ENCODE data around the gene ANO9.

Gene ANO9

GRCh38 chr11:484616-485015 is 42.8 kb upstream of the ANO9 start:
- H3K9me3 ChIP-seq (ENCODE audit: control insufficient read depth, insufficient read depth, low read length) = no peaks in the 10 kb centered on the region
- H3K27ac ChIP-seq (ENCODE audit: low read depth, low read length) = no peak overlapping the region
- H3K4me3 ChIP-seq (ENCODE audit: low read depth, low read length) = no peak overlapping the region
- H3K36me3 ChIP-seq (ENCODE audit: control insufficient read depth, insufficient read depth, low read length) = peaks cover 4% of the 10 kb centered on the region
- no peaks in the 10 kb centered on the region for H3K4me1 ChIP-seq (ENCODE audit: control insufficient read depth, insufficient read depth, low read length)
- H3K27me3 ChIP-seq (ENCODE audit: control insufficient read depth, insufficient read depth, low read length) = no peaks in the 10 kb centered on the region
- no peak overlapping the region for H3K9ac ChIP-seq (ENCODE audit: low read depth, low read length)

- H3K9me3 ChIP-seq (ENCODE audit: control insufficient read depth, insufficient read depth, low read length) = no peaks in the 10 kb centered on the region
- no peak overlapping the region for H3K9ac ChIP-seq (ENCODE audit: low read depth, low read length)
These were observed 37.5 kb upstream of the ANO9 start for GRCh38 chr11:479311-479710.

GRCh38 chr11:477052-477715 is 35.4 kb upstream of the ANO9 start:
- Histone ChIP-seq H3K9me3 (ENCODE audit: control insufficient read depth, insufficient read depth, low read length) (no peaks in the 10 kb centered on the region), H3K4me1 (ENCODE audit: control insufficient read depth, insufficient read depth, low read length) (peaks cover 4% of the 10 kb centered on the region; the same call in 1 of the 2 replicates), H3K36me3 (ENCODE audit: control insufficient read depth, insufficient read depth, low read length) (peaks cover 11% of the 10 kb centered on the region; the same call in 1 of the 2 replicates), H3K27me3 (ENCODE audit: control insufficient read depth, insufficient read depth, low read length) (no peaks in the 10 kb centered on the region), H3K9ac (ENCODE audit: low read depth, low read length) (no peak overlapping the region), H3K27ac (ENCODE audit: low read depth, low read length) (no peak overlapping the region), H3K4me3 (ENCODE audit: low read depth, low read length) (no peak overlapping the region)

More at GRCh38 chr11:479311-479710, 37.5 kb upstream of the ANO9 start:
- Histone ChIP-seq H3K4me1 (ENCODE audit: control insufficient read depth, insufficient read depth, low read length) (peaks cover 4% of the 10 kb centered on the region; the same call in 1 of the 2 replicates), H3K27ac (ENCODE audit: low read depth, low read length) (no peak overlapping the region), H3K27me3 (ENCODE audit: control insufficient read depth, insufficient read depth, low read length) (no peaks in the 10 kb centered on the region), H3K4me3 (ENCODE audit: low read depth, low read length) (no peak overlapping the region), H3K36me3 (ENCODE audit: control insufficient read depth, insufficient read depth, low read length) (peaks cover 11% of the 10 kb centered on the region; the same call in 1 of the 2 replicates)

- no peaks in the 10 kb centered on the region for H3K9me3 ChIP-seq (ENCODE audit: control insufficient read depth, insufficient read depth, low read length)
These were observed 34.6 kb upstream of the ANO9 start for GRCh38 chr11:476416-476815.

GRCh38 chr11:475941-476340 is 34.1 kb upstream of the ANO9 start:
- H3K9me3 ChIP-seq (ENCODE audit: control insufficient read depth, insufficient read depth, low read length) = no peaks in the 10 kb centered on the region
- H3K4me1 ChIP-seq (ENCODE audit: control insufficient read depth, insufficient read depth, low read length) = peaks cover 4% of the 10 kb centered on the region; the same call in 1 of the 2 replicates
- H3K36me3 ChIP-seq (ENCODE audit: control insufficient read depth, insufficient read depth, low read length) = peaks cover 11% of the 10 kb centered on the region; the same call in 1 of the 2 replicates
- H3K9ac ChIP-seq (ENCODE audit: low read depth, low read length) = no peak overlapping the region
- H3K4me3 ChIP-seq (ENCODE audit: low read depth, low read length) = no peak overlapping the region
- no peaks in the 10 kb centered on the region for H3K27me3 ChIP-seq (ENCODE audit: control insufficient read depth, insufficient read depth, low read length)
- no peak overlapping the region for H3K27ac ChIP-seq (ENCODE audit: low read depth, low read length)

More at GRCh38 chr11:476416-476815, 34.6 kb upstream of the ANO9 start:
- Histone ChIP-seq H3K36me3 (ENCODE audit: control insufficient read depth, insufficient read depth, low read length) (peaks cover 11% of the 10 kb centered on the region; the same call in 1 of the 2 replicates), H3K4me3 (ENCODE audit: low read depth, low read length) (no peak overlapping the region), H3K27me3 (ENCODE audit: control insufficient read depth, insufficient read depth, low read length) (no peaks in the 10 kb centered on the region), H3K27ac (ENCODE audit: low read depth, low read length) (no peak overlapping the region), H3K9ac (ENCODE audit: low read depth, low read length) (no peak overlapping the region), H3K4me1 (ENCODE audit: control insufficient read depth, insufficient read depth, low read length) (peaks cover 4% of the 10 kb centered on the region; the same call in 1 of the 2 replicates)

- no peak overlapping the region for H3K9ac ChIP-seq (ENCODE audit: low read depth, low read length)
- H3K27me3 ChIP-seq (ENCODE audit: control insufficient read depth, insufficient read depth, low read length) = no peaks in the 10 kb centered on the region
- peaks cover 5% of the 10 kb centered on the region for H3K4me1 ChIP-seq (ENCODE audit: control insufficient read depth, insufficient read depth, low read length)
- H3K4me3 ChIP-seq (ENCODE audit: low read depth, low read length) = no peak overlapping the region
- H3K27ac ChIP-seq (ENCODE audit: low read depth, low read length) = no peak overlapping the region
- no peaks in the 10 kb centered on the region for H3K9me3 ChIP-seq (ENCODE audit: control insufficient read depth, insufficient read depth, low read length)
- H3K36me3 ChIP-seq (ENCODE audit: control insufficient read depth, insufficient read depth, low read length) = peaks cover 11% of the 10 kb centered on the region; the same call in 1 of the 2 replicates
These were observed 33.2 kb upstream of the ANO9 start for GRCh38 chr11:474914-475506.

- no peaks in the 10 kb centered on the region for H3K27me3 ChIP-seq (ENCODE audit: control insufficient read depth, insufficient read depth, low read length)
- H3K4me1 ChIP-seq (ENCODE audit: control insufficient read depth, insufficient read depth, low read length) = peaks cover 9% of the 10 kb centered on the region
- peaks cover 9% of the 10 kb centered on the region; the same call in 1 of the 2 replicates for H3K36me3 ChIP-seq (ENCODE audit: control insufficient read depth, insufficient read depth, low read length)
- no peaks in the 10 kb centered on the region for H3K9me3 ChIP-seq (ENCODE audit: control insufficient read depth, insufficient read depth, low read length)
- H3K4me3 ChIP-seq (ENCODE audit: low read depth, low read length) = no peak overlapping the region
- H3K27ac ChIP-seq (ENCODE audit: low read depth, low read length) = no peak overlapping the region
- no peak overlapping the region for H3K9ac ChIP-seq (ENCODE audit: low read depth, low read length)
These were observed 32.4 kb upstream of the ANO9 start for GRCh38 chr11:473962-474785.

GRCh38 chr11:473415-473814 is 31.6 kb upstream of the ANO9 start:
- H3K4me3 ChIP-seq (ENCODE audit: low read depth, low read length) = no peak overlapping the region

GRCh38 chr11:472816-473215 is 31.0 kb upstream of the ANO9 start:
- Histone ChIP-seq H3K27ac (ENCODE audit: low read depth, low read length) (no peak overlapping the region), H3K4me3 (ENCODE audit: low read depth, low read length) (no peak overlapping the region), H3K9ac (ENCODE audit: low read depth, low read length) (no peak overlapping the region), H3K4me1 (ENCODE audit: control insufficient read depth, insufficient read depth, low read length) (peaks cover 17% of the 10 kb centered on the region), H3K27me3 (ENCODE audit: control insufficient read depth, insufficient read depth, low read length) (no peaks in the 10 kb centered on the region), H3K9me3 (ENCODE audit: control insufficient read depth, insufficient read depth, low read length) (no peaks in the 10 kb centered on the region), H3K36me3 (ENCODE audit: control insufficient read depth, insufficient read depth, low read length) (peaks cover 9% of the 10 kb centered on the region; the same call in 1 of the 2 replicates)

More at GRCh38 chr11:473415-473814, 31.6 kb upstream of the ANO9 start:
- H3K9me3 ChIP-seq (ENCODE audit: control insufficient read depth, insufficient read depth, low read length) = no peaks in the 10 kb centered on the region
- H3K4me1 ChIP-seq (ENCODE audit: control insufficient read depth, insufficient read depth, low read length) = peaks cover 13% of the 10 kb centered on the region
- H3K27ac ChIP-seq (ENCODE audit: low read depth, low read length) = no peak overlapping the region
- H3K36me3 ChIP-seq (ENCODE audit: control insufficient read depth, insufficient read depth, low read length) = peaks cover 9% of the 10 kb centered on the region; the same call in 1 of the 2 replicates
- no peak overlapping the region for H3K9ac ChIP-seq (ENCODE audit: low read depth, low read length)
- H3K27me3 ChIP-seq (ENCODE audit: control insufficient read depth, insufficient read depth, low read length) = no peaks in the 10 kb centered on the region

- Histone ChIP-seq H3K4me1 (ENCODE audit: control insufficient read depth, insufficient read depth, low read length) (peaks cover 17% of the 10 kb centered on the region), H3K9me3 (ENCODE audit: control insufficient read depth, insufficient read depth, low read length) (no peaks in the 10 kb centered on the region), H3K27ac (ENCODE audit: low read depth, low read length) (no peak overlapping the region), H3K9ac (ENCODE audit: low read depth, low read length) (no peak overlapping the region), H3K4me3 (ENCODE audit: low read depth, low read length) (no peak overlapping the region), H3K36me3 (ENCODE audit: control insufficient read depth, insufficient read depth, low read length) (peaks cover 9% of the 10 kb centered on the region; the same call in 1 of the 2 replicates), H3K27me3 (ENCODE audit: control insufficient read depth, insufficient read depth, low read length) (no peaks in the 10 kb centered on the region)
These were observed 30.5 kb upstream of the ANO9 start for GRCh38 chr11:472272-472671.

Data from HUES48 (cell line).